Heart right ventricle (tissue), 12 donors: Measurements from ENCODE around the gene SV2B. TPM values are rescaled to one million over a fixed set of nuclear protein-coding genes. Genes with fewer than 3 reads are reported as not detected.

ENCODE experiments used
- polyA plus RNA-seq, 2 donors: library from polyadenylated mRNA; stranded (reverse); fragments of 200-250 nt; gene quantifications; one replicate each; pipeline ENCODE4 v1.2.3, GENCODE V29; 2013
- total RNA-seq, 10 donors: library from RNA; stranded (reverse); fragmentation: NEBNext Ultra II Directional in 3 of 10; extraction: Animal tissue kit (Norgen Biotek cat#: 25700) in 3 of 10; gene quantifications; one replicate each; pipeline versions ENCODE4 v1.2.1 to v1.2.4, GENCODE V29; 2021 to 2023
- donor health status: ischemic (EF 13 %, LVEDD 7.1; RV severe dilation, severe dysfunction).
- donor health status: healthy with polysubstance abuse.
- donor health status: DM: no; HTN: yes; CAD: no.
- donor health status: DM: no; HTN: no; CAD: no.
- donor health status: ischemic (EF 25% LVEDD 6.9; RV normal size, moderate dysfunction).
- donor health status: ischemic (EF 25% LVEDD 5.7; RV mildly dilated, moderate dysfunction).
- donor health status: healthy.
- donor health status: nonischemic (EF 11% LVEDD 7.7; RV severe dilation, severe dysfunction).
- donor health status: DM: yes; HTN: yes; CAD: no.
- donor health status: PGD.
- donor health status: ischemic (EF 29% LVEDD 5.4; RV normal size, mild dysfunction).
- donor health status: nonischemic (EF 23%, LVEDD 6.1; RV moderate dilation, normal function).

The SV2B gene
- total and polyA plus RNA-seq, 12 donors, result 0.29 to 15.7 (median 1.5) TPM

Other genes with a start within 250 kb of the SV2B start
- gene FURIN, start 231.7 kb upstream of the SV2B start, total RNA-seq, result 10 to 100 TPM; 35.1 to 82.5 (median 40.9) TPM
- gene FURIN, start 231.7 kb upstream of the SV2B start, polyA plus RNA-seq, result 10 to 100 TPM; 29.5 to 77.1 TPM
- gene FES, start 215.8 kb upstream of the SV2B start, total RNA-seq, result 10 to 100 TPM in 8 of 10 donors, 1 to 10 TPM in 2; 8.6 to 27.7 (median 11.5) TPM
- 10 to 100 TPM; 17.7 to 23.3 TPM for gene FES, start 215.8 kb upstream of the SV2B start, polyA plus RNA-seq
- 100 to 1,000 TPM in 4 of 10 donors, 10 to 100 TPM in 6; 78.3 to 157 (median 98.1) TPM for gene MAN2A2, start 197.0 kb upstream of the SV2B start, total RNA-seq
- gene MAN2A2, start 197.0 kb upstream of the SV2B start, polyA plus RNA-seq, result 10 to 100 TPM; 24.8 to 84.5 TPM
- gene HDDC3, start 167.7 kb upstream of the SV2B start, total RNA-seq, result 10 to 100 TPM; 10.7 to 18.2 (median 14.6) TPM
- 10 to 100 TPM; 15.3 to 18.0 TPM for gene HDDC3, start 167.7 kb upstream of the SV2B start, polyA plus RNA-seq
- gene UNC45A, start 165.0 kb upstream of the SV2B start, total RNA-seq, result 10 to 100 TPM; 19.2 to 28.0 (median 24.7) TPM
- 10 to 100 TPM; 26.0 to 26.4 TPM for gene UNC45A, start 165.0 kb upstream of the SV2B start, polyA plus RNA-seq
- gene RCCD1, start 145.4 kb upstream of the SV2B start, total RNA-seq, result 10 to 100 TPM in 1 of 10 donors, 1 to 10 TPM in 9; 5.5 to 11.8 (median 7.6) TPM
- 1 to 10 TPM; 6.0 to 8.3 TPM for gene RCCD1, start 145.4 kb upstream of the SV2B start, polyA plus RNA-seq
- 10 to 100 TPM in 1 of 10 donors, 1 to 10 TPM in 9; 2.1 to 16.2 (median 4.4) TPM for gene PRC1, start 105.7 kb upstream of the SV2B start, total RNA-seq
- gene PRC1, start 105.7 kb upstream of the SV2B start, polyA plus RNA-seq, result 1 to 10 TPM; 4.6 to 4.8 TPM
- 10 to 100 TPM in 1 of 10 donors, 1 to 10 TPM in 9; 3.7 to 10.4 (median 5.5) TPM for gene VPS33B, start 77.7 kb upstream of the SV2B start, total RNA-seq
- 1 to 10 TPM; 7.2 to 8.8 TPM for gene VPS33B, start 77.7 kb upstream of the SV2B start, polyA plus RNA-seq